GM19193 (cell line): ENCODE results near the gene TTC5.
A peak's percentile ranks its signal among the peaks of the same experiment; 100 is the strongest.

Source experiments
- POLR2A ChIP-seq: IDR thresholded peaks from 4 replicates; pipeline ENCODE4 v1.6.1; 2011; ENCODE audit not compliant: insufficient read depth, insufficient read length; ENCODE audit errors: extremely low read depth

Gene TTC5

GRCh38 chr14:20305265-20306078 lies at the start of gene TTC5:
Gene TTC5, minus strand, starts transcription at chr14:20305951. Its CDS starts 14 bp downstream, at chr14:20305937.
- peak; percentile 57 for TF ChIP-seq POLR2A

GRCh38 chr14:20350860-20351259 lies 45.1 kb upstream of the TTC5 start:
- no peak for TF ChIP-seq POLR2A

- no peak for TF ChIP-seq POLR2A
These were observed 44.5 kb upstream of the TTC5 start for GRCh38 chr14:20350282-20350681.

- no peak for TF ChIP-seq POLR2A
These were observed 42.0 kb upstream of the TTC5 start for GRCh38 chr14:20347747-20348146.

- no peak for TF ChIP-seq POLR2A
These were observed 41.0 kb upstream of the TTC5 start for GRCh38 chr14:20346713-20347112.

GRCh38 chr14:20345366-20345765 lies 39.6 kb upstream of the TTC5 start:
- TF ChIP-seq POLR2A = no peak

GRCh38 chr14:20343862-20344220 lies 38.1 kb upstream of the TTC5 start:
- no peak for TF ChIP-seq POLR2A

- TF ChIP-seq POLR2A = peak; percentile 99
These were observed 37.5 kb upstream of the TTC5 start, which contains the start of gene PARP2 for GRCh38 chr14:20343092-20343861. Gene PARP2, plus strand, starts transcription at chr14:20343635. Its CDS starts 7 bp downstream, at chr14:20343642.

- TF ChIP-seq POLR2A = no peak
These were observed 35.9 kb upstream of the TTC5 start for GRCh38 chr14:20341646-20342045.

GRCh38 chr14:20334017-20334416 lies 28.3 kb upstream of the TTC5 start:
- no peak for TF ChIP-seq POLR2A

- TF ChIP-seq POLR2A = no peak
These were observed 27.7 kb upstream of the TTC5 start for GRCh38 chr14:20333494-20333841.

GRCh38 chr14:20332788-20333493 lies 27.2 kb upstream of the TTC5 start, which contains the start of gene CCNB1IP1:
Gene CCNB1IP1, minus strand, starts transcription at chr14:20333279. Its CDS starts 16,756 bp downstream, at chr14:20316523.
- TF ChIP-seq POLR2A = peak; percentile 66

- TF ChIP-seq POLR2A = no peak
These were observed 26.7 kb upstream of the TTC5 start for GRCh38 chr14:20332431-20332787.

- TF ChIP-seq POLR2A = no peak
These were observed 25.4 kb upstream of the TTC5 start for GRCh38 chr14:20331053-20331613.

- no peak for TF ChIP-seq POLR2A
These were observed 23.6 kb upstream of the TTC5 start for GRCh38 chr14:20329355-20329754.
